Vagina (tissue), 2 donors: ENCODE results near the gene FOXO3. TPM values are rescaled to one million over a fixed set of nuclear protein-coding genes. Genes with fewer than 3 reads are reported as not detected.

Experiments used
- DNase-seq, 2 donors: peaks; one replicate each; pipeline ENCODE4 v3.0.0-alpha.2; 2017; ENCODE audit errors: extremely low spot score in 2 of 2
- H3K27ac ChIP-seq: fragments of 200-600 bp; sonication (generic); one replicate; pipeline ENCODE4 v1.5.1; 2019
- H3K27me3 ChIP-seq: fragments of 200-600 bp; sonication (generic); one replicate; pipeline ENCODE4 v1.5.1; 2019
- H3K36me3 ChIP-seq, 2 donors: fragments of 200-600 bp; sonication (generic); one replicate each; pipeline ENCODE4 v1.5.1; 2017 to 2019
- H3K4me1 ChIP-seq: fragments of 200-600 bp; sonication (generic); one replicate; pipeline ENCODE4 v1.5.1; 2019
- H3K4me3 ChIP-seq, 2 donors: fragments of 200-600 bp; sonication (generic); 1 replicate in 1 of 2; 2 replicates in 1 of 2; pipeline ENCODE4 v1.5.1; 2016 to 2019
- H3K9me3 ChIP-seq: fragments of 200-600 bp; sonication (generic); one replicate; pipeline ENCODE4 v1.5.1; 2019
- POLR2A ChIP-seq, 2 donors: fragments of 450-650 bp; IDR thresholded peaks; one replicate each; pipeline ENCODE4 v1.6.1; 2017; ENCODE audit warnings: antibody characterized with exemption in 2 of 2, mild to moderate bottlenecking in 2 of 2, moderate library complexity in 2 of 2
- POLR2AphosphoS5 ChIP-seq, 2 donors: sonication (generic); formaldehyde crosslinking; IDR thresholded peaks; one replicate each; pipeline ENCODE4 v1.9.0; 2017; ENCODE audit warnings: antibody characterized with exemption in 2 of 2, mild to moderate bottlenecking in 2 of 2, low read depth in 1 of 2; ENCODE audit not compliant: insufficient read depth in 1 of 2
- intact Hi-C: fragments of 100-400 bp; cut with DNase I; formaldehyde crosslinking; loops from one replicate; pipeline ENCODE4 v1.15.1; 2023
- total RNA-seq: library from RNA; depleted of rRNA; stranded (reverse); fragments of >200 nt; gene quantifications from one replicate; pipeline ENCODE4 v1.2.3, GENCODE V29; 2016
- TF ChIP-seq, protein P1 (sequence below), 3 experiments: fragments of 450-650 bp in 2 of 3; fragments of 200-600 bp in 1 of 3; sonication (generic) in 1 of 3; IDR thresholded peaks; one replicate each; pipeline ENCODE4 v1.5.1; 2017 to 2019; ENCODE audit warnings: antibody characterized with exemption in 3 of 3, mild to moderate bottlenecking in 2 of 3, moderate library complexity in 2 of 3

FOXO3 gene
- total RNA-seq, 1 donor from 2014 or later: 110 TPM

GRCh38 chr6:108576709-108577108, 16.0 kb downstream of the FOXO3 start:
- no peak overlapping the region for H3K4me3 ChIP-seq
- peaks cover 0 to 9% of the 10 kb centered on the region in 2 donors for H3K36me3 ChIP-seq
- TF ChIP-seq POLR2A (IDR thresholded peaks at IDR 0.05) (no peak), POLR2AphosphoS5 (IDR thresholded peaks at IDR 0.05; ENCODE audit: insufficient read depth in 1 of 2, low read depth in 1 of 2) (peak in 1 of 2 donors; percentile 70)
- no peaks in the 10 kb centered on the region for H3K27me3 ChIP-seq
- intact Hi-C loops: no loop called here
- DNase-seq: peak in 1 of 2 donors; percentile 10
- no peaks in the 10 kb centered on the region for H3K9me3 ChIP-seq
- H3K27ac ChIP-seq: peak overlapping the region; percentile 78
- peaks cover 97% of the 10 kb centered on the region for H3K4me1 ChIP-seq

GRCh38 chr6:108578166-108578565, 17.4 kb downstream of the FOXO3 start:
- Histone ChIP-seq H3K4me1 (peaks cover 100% of the 10 kb centered on the region), H3K36me3 (peaks cover 0 to 4% of the 10 kb centered on the region in 2 donors), H3K9me3 (no peaks in the 10 kb centered on the region), H3K27me3 (no peaks in the 10 kb centered on the region), H3K4me3 (no peak overlapping the region), H3K27ac (peak overlapping the region; percentile 78)
- DNase-seq: peak in 1 of 2 donors; percentile 20
- TF ChIP-seq, protein P1, sequence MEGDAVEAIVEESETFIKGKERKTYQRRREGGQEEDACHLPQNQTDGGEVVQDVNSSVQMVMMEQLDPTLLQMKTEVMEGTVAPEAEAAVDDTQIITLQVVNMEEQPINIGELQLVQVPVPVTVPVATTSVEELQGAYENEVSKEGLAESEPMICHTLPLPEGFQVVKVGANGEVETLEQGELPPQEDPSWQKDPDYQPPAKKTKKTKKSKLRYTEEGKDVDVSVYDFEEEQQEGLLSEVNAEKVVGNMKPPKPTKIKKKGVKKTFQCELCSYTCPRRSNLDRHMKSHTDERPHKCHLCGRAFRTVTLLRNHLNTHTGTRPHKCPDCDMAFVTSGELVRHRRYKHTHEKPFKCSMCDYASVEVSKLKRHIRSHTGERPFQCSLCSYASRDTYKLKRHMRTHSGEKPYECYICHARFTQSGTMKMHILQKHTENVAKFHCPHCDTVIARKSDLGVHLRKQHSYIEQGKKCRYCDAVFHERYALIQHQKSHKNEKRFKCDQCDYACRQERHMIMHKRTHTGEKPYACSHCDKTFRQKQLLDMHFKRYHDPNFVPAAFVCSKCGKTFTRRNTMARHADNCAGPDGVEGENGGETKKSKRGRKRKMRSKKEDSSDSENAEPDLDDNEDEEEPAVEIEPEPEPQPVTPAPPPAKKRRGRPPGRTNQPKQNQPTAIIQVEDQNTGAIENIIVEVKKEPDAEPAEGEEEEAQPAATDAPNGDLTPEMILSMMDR (IDR thresholded peaks at IDR 0.05): no peak
- TF ChIP-seq POLR2A (IDR thresholded peaks at IDR 0.05): no peak
- TF ChIP-seq POLR2AphosphoS5 (IDR thresholded peaks at IDR 0.05; ENCODE audit: insufficient read depth in 1 of 2, low read depth in 1 of 2): no peak
- intact Hi-C loops: no loop called here

DNA sequence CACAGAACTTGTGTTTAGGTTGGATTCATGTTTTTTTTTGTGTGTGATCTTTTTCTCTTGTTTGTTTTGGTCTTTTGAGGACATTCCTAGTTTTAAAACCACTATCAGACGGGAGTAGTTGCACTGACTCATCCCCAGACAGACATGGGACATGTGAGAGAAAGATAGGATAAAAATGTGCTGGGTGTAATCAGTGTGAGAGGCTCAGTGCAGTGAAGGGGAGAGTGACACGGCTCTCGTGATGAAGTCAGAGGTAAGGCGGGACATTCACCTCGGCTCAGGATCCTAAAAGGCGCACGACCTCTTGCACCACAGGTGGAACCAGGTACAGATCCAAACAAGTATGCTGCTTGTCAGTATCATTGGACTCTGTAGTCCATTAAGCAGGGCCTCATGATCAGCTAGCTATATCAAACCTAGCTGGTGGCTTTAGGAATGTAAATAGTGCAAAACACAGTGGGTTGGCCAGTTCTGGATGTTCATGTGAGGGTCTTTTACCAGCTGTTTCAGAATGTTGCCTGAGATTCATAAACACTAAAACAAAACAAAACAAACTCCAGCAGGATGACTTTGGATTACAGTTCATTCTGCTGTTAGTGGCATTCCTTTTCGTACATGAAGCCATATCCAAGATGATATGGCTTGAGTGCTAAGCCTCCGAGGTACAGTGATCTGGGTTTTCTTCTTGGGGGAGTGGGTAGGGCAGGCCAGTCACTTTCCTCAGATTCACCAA, 18.0 kb downstream of the FOXO3 start:
- H3K27ac ChIP-seq: peak overlapping the region; percentile 78
- peak in 1 of 2 donors; percentile 85 for DNase-seq
- intact Hi-C loops: no loop called here
- H3K27me3 ChIP-seq: no peaks in the 10 kb centered on the region
- peaks cover 0 to 4% of the 10 kb centered on the region in 2 donors for H3K36me3 ChIP-seq
- H3K4me1 ChIP-seq: peaks cover 100% of the 10 kb centered on the region
- no peaks in the 10 kb centered on the region for H3K9me3 ChIP-seq
- TF ChIP-seq POLR2A (IDR thresholded peaks at IDR 0.05) (no peak), POLR2AphosphoS5 (IDR thresholded peaks at IDR 0.05; ENCODE audit: insufficient read depth in 1 of 2, low read depth in 1 of 2) (peak in 1 of 2 donors; percentile 36)
- H3K4me3 ChIP-seq: no peak overlapping the region

DNA sequence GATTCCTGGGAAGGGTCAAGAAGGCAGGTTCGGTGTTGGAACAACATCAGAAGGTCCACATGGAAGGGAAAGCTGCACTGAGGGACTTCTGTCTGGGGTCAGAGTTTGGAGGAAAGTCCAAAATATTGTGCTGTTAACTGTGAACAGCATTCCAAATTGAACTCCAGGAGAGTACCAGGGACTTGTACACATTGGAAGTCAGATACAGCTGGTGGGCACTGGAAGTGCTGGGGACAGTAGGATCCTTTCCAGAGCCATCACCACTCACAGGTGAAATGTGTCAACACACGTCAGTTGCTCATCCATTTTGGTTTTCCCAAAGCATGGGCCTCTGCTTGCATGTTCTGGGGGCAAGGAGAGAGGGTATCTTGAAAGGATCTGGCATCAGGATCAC, 18.6 kb downstream of the FOXO3 start:
- H3K27me3 ChIP-seq: no peaks in the 10 kb centered on the region
- peaks cover 0 to 4% of the 10 kb centered on the region in 2 donors for H3K36me3 ChIP-seq
- H3K4me3 ChIP-seq: no peak overlapping the region
- peaks cover 100% of the 10 kb centered on the region for H3K4me1 ChIP-seq
- TF ChIP-seq, protein P1 (IDR thresholded peaks at IDR 0.05): no peak
- TF ChIP-seq POLR2A (IDR thresholded peaks at IDR 0.05) (no peak), POLR2AphosphoS5 (IDR thresholded peaks at IDR 0.05; ENCODE audit: insufficient read depth in 1 of 2, low read depth in 1 of 2) (no peak)
- H3K27ac ChIP-seq: peak overlapping the region; percentile 78
- DNase-seq: no peak
- intact Hi-C loops: no loop called here
- no peaks in the 10 kb centered on the region for H3K9me3 ChIP-seq

DNA sequence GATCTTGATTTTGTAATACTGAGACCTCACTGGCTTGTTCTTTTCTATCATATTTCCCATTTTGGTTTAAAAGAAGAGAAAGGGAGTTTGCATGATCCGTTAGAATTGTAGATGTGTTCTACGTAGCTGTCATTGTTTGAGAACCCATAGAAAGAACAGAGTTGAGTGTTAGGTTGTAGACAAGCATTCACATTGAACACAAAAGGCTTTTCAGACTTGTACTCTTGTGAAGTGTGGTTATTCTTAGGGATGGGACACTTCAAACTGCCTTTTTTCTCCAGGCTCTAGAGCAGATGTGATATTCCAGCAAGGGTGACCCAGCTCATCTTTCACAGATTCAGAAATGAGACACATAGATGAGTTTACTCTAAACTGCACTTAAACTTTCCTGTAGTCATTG, 19.9 kb downstream of the FOXO3 start:
- no peak for DNase-seq
- H3K9me3 ChIP-seq: no peaks in the 10 kb centered on the region
- H3K27ac ChIP-seq: peak overlapping the region; percentile 78
- H3K4me1 ChIP-seq: peaks cover 100% of the 10 kb centered on the region
- H3K36me3 ChIP-seq: peaks cover 0 to 4% of the 10 kb centered on the region in 2 donors
- H3K4me3 ChIP-seq: no peak overlapping the region
- H3K27me3 ChIP-seq: no peaks in the 10 kb centered on the region
- TF ChIP-seq POLR2AphosphoS5 (IDR thresholded peaks at IDR 0.05; ENCODE audit: insufficient read depth in 1 of 2, low read depth in 1 of 2) (no peak), POLR2A (IDR thresholded peaks at IDR 0.05) (no peak)
- TF ChIP-seq, protein P1 (IDR thresholded peaks at IDR 0.05): no peak
- intact Hi-C loops: no loop called here
